GM15510 (cell line): ENCODE results near the gene MED17.

ENCODE experiments used
- POLR2A ChIP-seq: IDR thresholded peaks from 3 replicates; pipeline ENCODE4 v1.6.1; 2011; ENCODE audit warnings: borderline replicate concordance; ENCODE audit not compliant: insufficient read length; ENCODE audit errors: extremely low read depth

Gene MED17

GRCh38 chr11:93857413-93858120 lies 73.5 kb downstream of the MED17 start:
- no peak for TF ChIP-seq POLR2A

- no peak for TF ChIP-seq POLR2A
Measured at GRCh38 chr11:93858121-93858775, 74.2 kb downstream of the MED17 start.

GRCh38 chr11:93861808-93862207 lies 77.7 kb downstream of the MED17 start:
- TF ChIP-seq POLR2A = no peak
